Neural progenitor cell (in vitro differentiated cells): ENCODE data around the gene TAC4.

Experiments used
- EZH2 ChIP-seq: fragments of 200-600 bp; sonication (generic); IDR thresholded peaks from 2 replicates; pipeline ENCODE4 v1.6.1; 2017; ENCODE audit warnings: antibody characterized with exemption, mild to moderate bottlenecking, moderate library complexity
- EZH2phosphoT487 ChIP-seq: fragments of 200-600 bp; sonication (generic); IDR thresholded peaks from 2 replicates; pipeline ENCODE4 v1.6.1; 2017; ENCODE audit warnings: antibody characterized with exemption
- TF ChIP-seq, protein P1 (sequence below): fragments of 200-600 bp; sonication (generic); IDR thresholded peaks from 2 replicates; pipeline ENCODE4 v1.5.1; 2017; ENCODE audit warnings: antibody characterized with exemption, mild to moderate bottlenecking

DNA sequence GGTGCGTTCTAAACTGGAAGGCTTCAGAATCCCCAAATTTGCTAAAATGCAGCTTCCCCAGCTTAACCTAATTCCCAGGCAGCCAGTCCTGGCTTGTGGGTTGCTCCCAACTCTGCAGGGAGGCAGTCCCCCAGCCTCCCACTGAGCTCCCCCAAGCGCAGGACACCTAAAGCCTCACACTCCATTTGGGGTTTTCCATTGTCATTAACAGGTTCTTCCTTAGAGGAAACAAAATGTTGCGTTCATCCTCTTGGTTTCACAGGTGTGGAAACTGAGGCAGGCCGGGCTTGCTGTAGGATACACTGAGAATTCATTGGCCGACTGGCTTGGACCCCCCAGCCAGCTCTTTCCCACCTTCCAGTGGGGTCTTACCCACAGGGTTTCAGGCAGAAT, 2.3 kb upstream of the TAC4 start:
- TF ChIP-seq, protein P1, sequence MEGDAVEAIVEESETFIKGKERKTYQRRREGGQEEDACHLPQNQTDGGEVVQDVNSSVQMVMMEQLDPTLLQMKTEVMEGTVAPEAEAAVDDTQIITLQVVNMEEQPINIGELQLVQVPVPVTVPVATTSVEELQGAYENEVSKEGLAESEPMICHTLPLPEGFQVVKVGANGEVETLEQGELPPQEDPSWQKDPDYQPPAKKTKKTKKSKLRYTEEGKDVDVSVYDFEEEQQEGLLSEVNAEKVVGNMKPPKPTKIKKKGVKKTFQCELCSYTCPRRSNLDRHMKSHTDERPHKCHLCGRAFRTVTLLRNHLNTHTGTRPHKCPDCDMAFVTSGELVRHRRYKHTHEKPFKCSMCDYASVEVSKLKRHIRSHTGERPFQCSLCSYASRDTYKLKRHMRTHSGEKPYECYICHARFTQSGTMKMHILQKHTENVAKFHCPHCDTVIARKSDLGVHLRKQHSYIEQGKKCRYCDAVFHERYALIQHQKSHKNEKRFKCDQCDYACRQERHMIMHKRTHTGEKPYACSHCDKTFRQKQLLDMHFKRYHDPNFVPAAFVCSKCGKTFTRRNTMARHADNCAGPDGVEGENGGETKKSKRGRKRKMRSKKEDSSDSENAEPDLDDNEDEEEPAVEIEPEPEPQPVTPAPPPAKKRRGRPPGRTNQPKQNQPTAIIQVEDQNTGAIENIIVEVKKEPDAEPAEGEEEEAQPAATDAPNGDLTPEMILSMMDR, result no peak
- TF ChIP-seq EZH2phosphoT487 (no peak), EZH2 (no peak)
